GM12872 (cell line): ENCODE measurements around the gene ARL5C.

Source experiments
- CTCF ChIP-seq: IDR thresholded peaks from 3 replicates; pipeline ENCODE4 v1.5.1; 2011; ENCODE audit warnings: low read depth, mild to moderate bottlenecking, low read length, moderate library complexity; ENCODE audit not compliant: insufficient read depth

Gene ARL5C

GRCh38 chr17:39110435-39111136, 55.4 kb downstream of the ARL5C start:
- TF ChIP-seq CTCF, result no peak

GRCh38 chr17:39108461-39109375, 57.2 kb downstream of the ARL5C start:
- no peak for TF ChIP-seq CTCF

- TF ChIP-seq CTCF, result no peak
These were observed 58.0 kb downstream of the ARL5C start for GRCh38 chr17:39107973-39108372.

- TF ChIP-seq CTCF, result no peak
These were observed 58.8 kb downstream of the ARL5C start for GRCh38 chr17:39107155-39107554.
